Natural killer cell (primary cell): ENCODE measurements around the gene ERN2. TPM values are rescaled to one million over a fixed set of nuclear protein-coding genes. Genes with fewer than 3 reads are reported as not detected.

Experiments used
- ATAC-seq, 3 donors: fragments of 150-1000 bp in 2 of 3; fragments of 200-7000 bp in 1 of 3; cut with Tn5 transposase; 1 replicate in 1 of 3; 2 replicates in 2 of 3; pipeline ENCODE4 v1.10.0; 2021; ENCODE audit warnings: mild to moderate bottlenecking in 2 of 3, moderate library complexity in 2 of 3
- DNase-seq, 2 donors: peaks; one replicate each; pipeline versions ENCODE4 v3.0.0 to v3.0.0-alpha.2; 2013 to 2021; ENCODE audit warnings: mixed read lengths in 1 of 2
- H3K27ac ChIP-seq: one replicate; pipeline ENCODE4 v1.5.1; 2013; ENCODE audit warnings: mild to moderate bottlenecking, low read length
- H3K27me3 ChIP-seq: one replicate; pipeline ENCODE4 v1.6.1; 2013; ENCODE audit warnings: low read length; ENCODE audit not compliant: control insufficient read depth, insufficient read depth
- H3K36me3 ChIP-seq: one replicate; pipeline ENCODE4 v1.6.1; 2013; ENCODE audit warnings: low read length; ENCODE audit not compliant: control insufficient read depth, insufficient read depth
- H3K4me1 ChIP-seq: one replicate; pipeline ENCODE4 v1.6.1; 2013; ENCODE audit warnings: low read length; ENCODE audit not compliant: control insufficient read depth, insufficient read depth
- H3K4me3 ChIP-seq: one replicate; pipeline ENCODE4 v1.5.1; 2013; ENCODE audit warnings: low read length
- H3K9me3 ChIP-seq: one replicate; pipeline ENCODE4 v1.6.1; 2013; ENCODE audit warnings: low read length; ENCODE audit not compliant: control insufficient read depth, insufficient read depth
- H3K27ac Mint-ChIP-seq, 2 donors: one replicate each; pipeline ENCODE4 v1.8.0; 2022; ENCODE audit warnings: mild to moderate bottlenecking in 2 of 2, mixed read lengths in 2 of 2, moderate library complexity in 1 of 2
- H3K27me3 Mint-ChIP-seq, 2 donors: one replicate each; pipeline ENCODE4 v1.8.0; 2022; ENCODE audit warnings: low read depth in 2 of 2, mixed read lengths in 2 of 2
- H3K36me3 Mint-ChIP-seq: one replicate; pipeline ENCODE4 v1.8.0; 2022; ENCODE audit warnings: mixed read lengths
- H3K4me1 Mint-ChIP-seq, 2 donors: one replicate each; pipeline ENCODE4 v1.8.0; 2022; ENCODE audit warnings: mixed read lengths in 2 of 2
- H3K4me3 Mint-ChIP-seq: one replicate; pipeline ENCODE4 v1.8.0; 2022; ENCODE audit warnings: mild to moderate bottlenecking, moderate library complexity, mixed read lengths
- H3K9me3 Mint-ChIP-seq, 2 donors: one replicate each; pipeline ENCODE4 v1.8.0; 2022; ENCODE audit warnings: mixed read lengths in 2 of 2
- CTCF ChIP-seq: fragments of 200-600 bp; IDR thresholded peaks from one replicate; pipeline ENCODE4 v1.8.0; 2022; ENCODE audit warnings: antibody characterized with exemption
- WGBS: methylation state at CpG from one replicate; pipeline ENCODE4 v1.1.7; 2013; ENCODE audit warnings: missing lambda C conversion rate; ENCODE audit not compliant: insufficient coverage; 5-methylcytosine and 5-hydroxymethylcytosine counted together
- intact Hi-C: fragments of 100-400 bp; cut with micrococcal nuclease; formaldehyde crosslinking; loops from one replicate; pipeline ENCODE4 v1.14.2; 2022
- total RNA-seq, 4 donors: library from RNA; stranded (reverse); fragments of 120-200 nt in 1 of 4; gene quantifications; one replicate each; pipeline versions ENCODE4 v1.2.3 to v1.2.4, GENCODE V29; 2013 to 2022

ERN2 gene
- total RNA-seq, 3 donors from 2014 or later (not counting 1 experiment from before 2014, with no cell fraction given), result not detected

- H3K27me3 Mint-ChIP-seq, result no peaks in the 10 kb centered on the region
- H3K9me3 ChIP-seq, result no peaks in the 10 kb centered on the region
- no CpG with 5 or more reads among the region's 1 CpG for WGBS
- DNase-seq (no peak), ATAC-seq (no peak)
- no peak overlapping the region for H3K4me3 ChIP-seq
- no peak for TF ChIP-seq CTCF
- H3K9me3 Mint-ChIP-seq, result no peaks in the 10 kb centered on the region
- no peak overlapping the region for H3K27ac ChIP-seq
- no peak overlapping the region for H3K4me3 Mint-ChIP-seq
- H3K36me3 Mint-ChIP-seq, result no peaks in the 10 kb centered on the region
- H3K27me3 ChIP-seq, result no peaks in the 10 kb centered on the region
- H3K4me1 Mint-ChIP-seq, result peaks cover 11 to 22% of the 10 kb centered on the region in 2 donors
- H3K36me3 ChIP-seq, result peaks cover 11% of the 10 kb centered on the region
- intact Hi-C loops, result no loop called here
- peaks cover 20% of the 10 kb centered on the region for H3K4me1 ChIP-seq
- no peak overlapping the region for H3K27ac Mint-ChIP-seq
Measured at GRCh38 chr16:23682181-23682580, 30.8 kb downstream of the ERN2 start.

- H3K4me1 Mint-ChIP-seq, result peaks cover 11 to 22% of the 10 kb centered on the region in 2 donors
- Histone ChIP-seq H3K9me3 (no peaks in the 10 kb centered on the region), H3K4me1 (peaks cover 20% of the 10 kb centered on the region), H3K36me3 (peaks cover 11% of the 10 kb centered on the region), H3K27me3 (no peaks in the 10 kb centered on the region), H3K27ac (no peak overlapping the region), H3K4me3 (no peak overlapping the region)
- no peak overlapping the region for H3K27ac Mint-ChIP-seq
- 65% methylated on average over 6 of the region's 6 CpGs for WGBS
- H3K9me3 Mint-ChIP-seq, result no peaks in the 10 kb centered on the region
- H3K36me3 Mint-ChIP-seq, result no peaks in the 10 kb centered on the region
- intact Hi-C loops, result no loop called here
- H3K27me3 Mint-ChIP-seq, result no peaks in the 10 kb centered on the region
- peak overlapping the region; percentile 14 for H3K4me3 Mint-ChIP-seq
- no peak for ATAC-seq
- DNase-seq, result no peak
- TF ChIP-seq CTCF, result no peak
Measured at GRCh38 chr16:23679986-23680336, 33.1 kb downstream of the ERN2 start.

GRCh38 chr16:23679274-23679985, 33.6 kb downstream of the ERN2 start:
- peaks cover 11 to 22% of the 10 kb centered on the region in 2 donors for H3K4me1 Mint-ChIP-seq
- H3K27me3 ChIP-seq, result no peaks in the 10 kb centered on the region
- WGBS, result 8% methylated on average over 23 of the region's 24 CpGs
- no peak overlapping the region for H3K27ac ChIP-seq
- peak overlapping the region in 1 of 2 donors; percentile 47 for H3K27ac Mint-ChIP-seq
- peaks cover 20% of the 10 kb centered on the region for H3K4me1 ChIP-seq
- ATAC-seq, result no peak
- H3K4me3 Mint-ChIP-seq, result peak overlapping the region; percentile 86
- no peaks in the 10 kb centered on the region for H3K27me3 Mint-ChIP-seq
- TF ChIP-seq CTCF, result no peak
- H3K9me3 ChIP-seq, result no peaks in the 10 kb centered on the region
- H3K4me3 ChIP-seq, result peak overlapping the region; percentile 57
- H3K36me3 Mint-ChIP-seq, result no peaks in the 10 kb centered on the region
- no peaks in the 10 kb centered on the region for H3K9me3 Mint-ChIP-seq
- peaks cover 11% of the 10 kb centered on the region for H3K36me3 ChIP-seq
- intact Hi-C loops, result no loop called here
- peak in 1 of 2 donors; percentile 11 for DNase-seq
